Measurements from ENCODE around the gene CD34. TPM values are rescaled to one million over a fixed set of nuclear protein-coding genes. Genes with fewer than 3 reads are reported as not detected.

The CD34 gene
- total RNA-seq, 1 experiment from 2014 or later, result 0.35 TPM

DNA sequence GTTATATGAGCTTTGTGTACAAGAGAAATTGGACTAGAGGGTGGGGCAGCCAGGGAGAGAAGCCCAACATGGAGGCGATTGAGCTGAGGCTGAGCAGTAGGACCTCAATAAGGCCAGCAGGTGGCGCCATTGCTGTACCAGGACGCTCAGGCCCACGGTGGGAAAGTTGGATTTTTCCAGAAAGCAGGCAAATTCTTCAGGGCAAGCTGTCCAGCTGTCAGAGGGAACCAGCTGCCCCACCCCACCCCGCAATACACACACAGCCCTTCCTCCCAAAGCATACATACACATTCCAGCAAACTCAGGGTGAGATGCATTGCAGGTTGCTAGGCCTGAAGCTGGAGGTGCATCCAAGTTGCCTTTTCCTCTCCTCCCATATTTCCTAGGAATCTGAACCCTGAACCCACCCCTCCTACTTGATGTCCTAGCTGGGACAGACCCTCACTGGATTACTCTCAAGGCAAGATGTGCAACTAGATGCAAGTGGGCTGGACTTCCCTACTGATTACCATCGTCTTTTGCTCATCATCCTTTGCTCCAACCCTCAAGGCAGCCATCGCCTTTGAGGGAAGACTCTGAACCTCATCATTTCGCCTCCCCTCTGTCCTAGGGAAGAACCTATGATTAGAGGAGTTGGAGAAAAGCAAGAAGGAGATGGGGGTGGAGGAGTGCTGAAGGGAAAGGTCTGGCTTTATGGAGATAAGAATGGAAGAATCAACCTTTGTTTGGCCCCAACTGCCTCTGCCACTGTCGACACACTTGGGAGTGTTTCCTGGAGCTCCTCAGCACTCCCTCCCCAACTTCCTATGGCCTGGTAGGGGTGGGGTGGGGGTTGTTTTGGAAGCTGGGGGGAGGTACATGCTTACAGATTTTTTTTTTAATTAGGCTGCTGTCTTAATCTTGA is 25.5 kb downstream of the CD34 start:
- Histone ChIP-seq H4K8ac (replicated peaks; ENCODE audit: insufficient read length, low read depth, low read length) (no peak overlapping the region), H3K9me3 (ENCODE audit: control insufficient read depth, low read depth, low read length) (no peaks in the 10 kb centered on the region), H3K4me1 (ENCODE audit: insufficient read depth, low read length) (no peaks in the 10 kb centered on the region), H2BK120ac (ENCODE audit: low read depth, low read length, poor library complexity, severe bottlenecking) (no peak overlapping the region), H4K20me1 (ENCODE audit: control insufficient read depth, insufficient read depth, insufficient read length) (no peaks in the 10 kb centered on the region), H3K4me2 (ENCODE audit: insufficient read depth, insufficient read length, low read length) (no peak overlapping the region), H3K9ac (ENCODE audit: extremely low read depth, insufficient read length, low read length) (no peak overlapping the region), H2BK5ac (ENCODE audit: insufficient read length, low read length) (no peak overlapping the region), H3T11ph (ENCODE audit: low read length) (no peak overlapping the region), H4K91ac (ENCODE audit: insufficient read length, low read depth, low read length) (no peak overlapping the region), H3K23me2 (ENCODE audit: insufficient read length, low read depth, low read length, poor library complexity, severe bottlenecking) (no peaks in the 10 kb centered on the region), H3K4ac (ENCODE audit: low read depth, low read length) (no peak overlapping the region), H3K27ac (ENCODE audit: insufficient read length, low read depth, low read length) (no peak overlapping the region), H2AK5ac (ENCODE audit: insufficient read length, low read length) (no peak overlapping the region), H2BK20ac (ENCODE audit: low read depth, low read length, poor library complexity, severe bottlenecking) (no peak overlapping the region), H2BK12ac (ENCODE audit: insufficient read length, low read depth, low read length) (no peak overlapping the region), H3K23ac (ENCODE audit: insufficient read length, low read depth, low read length) (no peak overlapping the region), H2AFZ (ENCODE audit: low read length) (peak overlapping the region; percentile 82), H2BK15ac (ENCODE audit: low read depth, low read length) (no peak overlapping the region), H3K14ac (ENCODE audit: insufficient read depth, low read length) (no peak overlapping the region), H4K5ac (ENCODE audit: insufficient read length, low read depth, low read length) (no peak overlapping the region), H3K79me1 (ENCODE audit: insufficient read depth, low read depth, low read length, poor library complexity, severe bottlenecking) (no peaks in the 10 kb centered on the region), H3K18ac (ENCODE audit: insufficient read length, low read depth, low read length) (no peak overlapping the region), H3K56ac (ENCODE audit: insufficient read length, low read depth, low read length) (no peak overlapping the region), H3K79me2 (ENCODE audit: insufficient read depth, low read length) (no peaks in the 10 kb centered on the region), H3K27me3 (ENCODE audit: insufficient read depth, low read length) (no peaks in the 10 kb centered on the region; the same call in 1 of the 2 replicates)
- H3K9me3 Mint-ChIP-seq, result no peaks in the 10 kb centered on the region
- H3K4me1 Mint-ChIP-seq, result peaks cover 8 to 11% of the 10 kb centered on the region in 2 experiments; a peak in 3 of 4 replicates
- H3K27ac Mint-ChIP-seq, result no peak overlapping the region
- peak; percentile 72 for DNase-seq
- TF ChIP-seq, protein P1, sequence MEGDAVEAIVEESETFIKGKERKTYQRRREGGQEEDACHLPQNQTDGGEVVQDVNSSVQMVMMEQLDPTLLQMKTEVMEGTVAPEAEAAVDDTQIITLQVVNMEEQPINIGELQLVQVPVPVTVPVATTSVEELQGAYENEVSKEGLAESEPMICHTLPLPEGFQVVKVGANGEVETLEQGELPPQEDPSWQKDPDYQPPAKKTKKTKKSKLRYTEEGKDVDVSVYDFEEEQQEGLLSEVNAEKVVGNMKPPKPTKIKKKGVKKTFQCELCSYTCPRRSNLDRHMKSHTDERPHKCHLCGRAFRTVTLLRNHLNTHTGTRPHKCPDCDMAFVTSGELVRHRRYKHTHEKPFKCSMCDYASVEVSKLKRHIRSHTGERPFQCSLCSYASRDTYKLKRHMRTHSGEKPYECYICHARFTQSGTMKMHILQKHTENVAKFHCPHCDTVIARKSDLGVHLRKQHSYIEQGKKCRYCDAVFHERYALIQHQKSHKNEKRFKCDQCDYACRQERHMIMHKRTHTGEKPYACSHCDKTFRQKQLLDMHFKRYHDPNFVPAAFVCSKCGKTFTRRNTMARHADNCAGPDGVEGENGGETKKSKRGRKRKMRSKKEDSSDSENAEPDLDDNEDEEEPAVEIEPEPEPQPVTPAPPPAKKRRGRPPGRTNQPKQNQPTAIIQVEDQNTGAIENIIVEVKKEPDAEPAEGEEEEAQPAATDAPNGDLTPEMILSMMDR (conservative IDR thresholded peaks at IDR 0.05), result peak; percentile 95
- WGBS (ENCODE audit: extremely low coverage, insufficient read length, low lambda C conversion rate), result no CpG with 5 or more reads among the region's 9 CpGs
- H3K36me3 Mint-ChIP-seq (ENCODE audit: insufficient read depth in 1 of 3, low read depth in 3 of 3), result no peaks in the 10 kb centered on the region
- peaks cover 16% of the 10 kb centered on the region for H3K27me3 Mint-ChIP-seq (ENCODE audit: low read depth)
- no peak overlapping the region for H3K4me3 Mint-ChIP-seq

Data from H9 (cell line).